Activated effector memory CD4-positive, alpha-beta T cell treated with Interleukin-2 at 50 U/mL for 16 hours (primary cell): ENCODE data around the gene UST.
"Not testable (repeated sequence)": the region's sequence is repeated elsewhere in the genome, so short reads cannot be mapped to it uniquely, and the experiment has no call there.

Experiments
- DNase-seq: peaks from one replicate; pipeline ENCODE4 v3.0.0-alpha.2; 2020

Gene UST

GRCh38 chr6:148768646-148769270, 21.9 kb downstream of the UST start:
- no peak for DNase-seq

- DNase-seq = no peak
Observed at GRCh38 chr6:148769304-148769968, 22.6 kb downstream of the UST start.

GRCh38 chr6:148770408-148771211, 23.8 kb downstream of the UST start:
- no peak for DNase-seq

GRCh38 chr6:148771212-148771601, 24.4 kb downstream of the UST start:
- DNase-seq = no peak

- DNase-seq = no peak
Observed at GRCh38 chr6:148771896-148772554, 25.2 kb downstream of the UST start.

- DNase-seq = no peak
Observed at GRCh38 chr6:148775161-148775560, 28.3 kb downstream of the UST start.

GRCh38 chr6:148776321-148777308, 29.8 kb downstream of the UST start:
- DNase-seq = no peak

- DNase-seq = no peak
Observed at GRCh38 chr6:148779142-148779562, 32.3 kb downstream of the UST start.

- not testable (repeated sequence) for DNase-seq
Observed at GRCh38 chr6:148780423-148780822, 33.6 kb downstream of the UST start.

GRCh38 chr6:148780918-148781436, 34.1 kb downstream of the UST start:
- no peak for DNase-seq

GRCh38 chr6:148789948-148790347, 43.1 kb downstream of the UST start:
- DNase-seq = no peak

- no peak for DNase-seq
Observed at GRCh38 chr6:148790404-148790803, 43.6 kb downstream of the UST start.

GRCh38 chr6:148790817-148791216, 44.0 kb downstream of the UST start:
- no peak for DNase-seq

GRCh38 chr6:148791372-148791771, 44.5 kb downstream of the UST start:
- DNase-seq = no peak

GRCh38 chr6:148793721-148794120, 46.9 kb downstream of the UST start:
- no peak for DNase-seq

GRCh38 chr6:148794797-148795196, 48.0 kb downstream of the UST start:
- no peak for DNase-seq

GRCh38 chr6:148795563-148795962, 48.7 kb downstream of the UST start:
- no peak for DNase-seq

- no peak for DNase-seq
Observed at GRCh38 chr6:148799647-148800046, 52.8 kb downstream of the UST start.

- no peak for DNase-seq
Observed at GRCh38 chr6:148800536-148800935, 53.7 kb downstream of the UST start.

GRCh38 chr6:148803979-148804378, 57.1 kb downstream of the UST start:
- no peak for DNase-seq

GRCh38 chr6:148805777-148806176, 58.9 kb downstream of the UST start:
- no peak for DNase-seq

GRCh38 chr6:148807784-148808183, 61.0 kb downstream of the UST start:
- no peak for DNase-seq
